Activated CD8-positive, alpha-beta memory T cell treated with anti-CD3 and anti-CD28 coated beads for 36 hours (primary cell): ENCODE results near the gene ZNRF3. TPM values are rescaled to one million over a fixed set of nuclear protein-coding genes. Genes with fewer than 3 reads are reported as not detected.
"Not testable (repeated sequence)": the region's sequence is repeated elsewhere in the genome, so short reads cannot be mapped to it uniquely, and the experiment has no call there.

Source experiments
- CTCF ChIA-PET: fragments of 350-600 bp; sonication (Branson Sonifier 250); formaldehyde crosslinking; loops from one replicate; lab custom pipeline; 2021; ENCODE audit warnings: antibody characterized with exemption; lab: Charles Lee
- POLR2A ChIA-PET: fragments of 350-600 bp; sonication (Branson Sonifier 250); formaldehyde crosslinking; loops from one replicate; lab custom pipeline; 2021; ENCODE audit warnings: antibody characterized with exemption; lab: Charles Lee
- total RNA-seq, 2 experiments: library from RNA; stranded (reverse); gene quantifications; one replicate each; pipeline ENCODE4 v1.2.3, GENCODE V29; 2021

ZNRF3 gene
- total RNA-seq, 2 experiments from 2014 or later, result 1.5 TPM

DNA sequence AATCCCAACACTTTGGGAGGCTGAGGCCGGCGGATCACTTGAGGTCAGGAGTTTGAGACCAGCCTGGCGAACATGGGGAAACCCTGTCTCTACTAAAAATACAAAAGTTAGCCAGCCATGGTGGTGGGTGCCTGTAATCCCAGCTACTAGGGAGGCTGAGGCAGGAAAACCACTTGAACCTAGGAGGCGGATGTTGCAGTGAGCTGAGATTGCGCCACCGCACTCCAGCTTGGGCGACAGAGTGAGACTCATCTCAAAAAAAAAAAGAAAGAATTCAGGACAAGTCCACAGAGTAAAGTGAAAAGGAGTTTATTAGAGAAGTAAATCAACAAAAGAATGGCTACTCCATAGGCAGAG is 200.2 kb downstream of the ZNRF3 start:
- POLR2A ChIA-PET, CTCF ChIA-PET: not testable (repeated sequence)

- ChIA-PET CTCF (no interaction called here), POLR2A (no interaction called here)
These were observed 200.7 kb downstream of the ZNRF3 start for GRCh38 chr22:29083933-29084591.

GRCh38 chr22:29087012-29087411 is 203.6 kb downstream of the ZNRF3 start:
- POLR2A ChIA-PET, result no interaction called here
- CTCF ChIA-PET, result no interaction called here

GRCh38 chr22:29088809-29089208 is 205.4 kb downstream of the ZNRF3 start:
- POLR2A ChIA-PET, result no interaction called here
- CTCF ChIA-PET, result no interaction called here

GRCh38 chr22:29089507-29089906 is 206.1 kb downstream of the ZNRF3 start:
- POLR2A ChIA-PET, result no interaction called here
- CTCF ChIA-PET, result no interaction called here

GRCh38 chr22:29090039-29090438 is 206.7 kb downstream of the ZNRF3 start:
- POLR2A ChIA-PET, result no interaction called here
- CTCF ChIA-PET, result no interaction called here

GRCh38 chr22:29092243-29092642 is 208.9 kb downstream of the ZNRF3 start:
- ChIA-PET CTCF (no interaction called here), POLR2A (no interaction called here)

GRCh38 chr22:29093030-29093429 is 209.7 kb downstream of the ZNRF3 start:
- ChIA-PET POLR2A (no interaction called here), CTCF (no interaction called here)

DNA sequence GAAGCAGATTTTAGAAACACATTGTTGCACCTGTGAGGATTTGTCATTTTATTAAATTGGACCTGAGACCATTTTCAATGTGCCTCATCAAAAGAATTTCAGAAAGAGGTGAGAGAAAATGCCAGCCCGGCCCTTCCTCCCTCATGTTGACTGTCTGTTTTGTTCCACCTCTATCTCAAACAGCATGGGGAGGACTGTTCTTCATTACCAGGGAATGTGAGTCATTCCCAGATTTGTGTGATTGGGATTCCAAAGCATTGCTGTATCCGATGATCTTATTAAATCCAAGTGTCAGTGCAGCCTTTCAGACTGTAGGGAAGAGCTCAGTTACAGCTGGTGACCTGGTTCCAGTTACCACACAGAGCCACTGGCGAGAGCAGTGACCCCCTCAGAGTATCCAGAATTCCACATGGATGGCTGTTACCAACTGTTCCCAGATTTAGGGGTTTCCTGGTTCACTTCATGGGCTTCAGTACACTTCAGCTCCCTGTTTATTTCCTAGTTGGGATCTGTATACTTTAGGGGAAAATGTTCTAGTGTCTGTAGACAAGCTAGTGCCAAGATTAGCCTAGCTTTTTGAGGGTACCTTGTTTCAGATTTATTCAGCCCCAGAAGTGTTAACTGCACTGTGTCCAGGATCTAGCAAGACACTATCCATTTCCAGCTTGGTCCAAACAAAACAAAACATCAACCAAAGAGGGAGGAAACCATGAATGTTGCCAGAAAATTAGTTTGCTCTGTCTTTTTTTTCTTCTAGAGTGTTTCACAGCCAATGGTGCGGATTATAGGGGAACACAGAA is 210.3 kb downstream of the ZNRF3 start:
- ChIA-PET POLR2A (interaction anchor here (0.6 kb wide), 1 partner anchor 1875 kb away, joined by 3 read pairs; the partner anchor contains the start of gene TUG1), CTCF (interaction anchor here (0.7 kb wide), 1 partner anchor 502 kb away, joined by 3 read pairs; no protein-coding TSS in a partner anchor)

GRCh38 chr22:29095459-29095858 is 212.1 kb downstream of the ZNRF3 start:
- ChIA-PET CTCF (no interaction called here), POLR2A (no interaction called here)

- ChIA-PET CTCF (no interaction called here), POLR2A (no interaction called here)
These were observed 213.6 kb downstream of the ZNRF3 start for GRCh38 chr22:29096736-29097669.

DNA sequence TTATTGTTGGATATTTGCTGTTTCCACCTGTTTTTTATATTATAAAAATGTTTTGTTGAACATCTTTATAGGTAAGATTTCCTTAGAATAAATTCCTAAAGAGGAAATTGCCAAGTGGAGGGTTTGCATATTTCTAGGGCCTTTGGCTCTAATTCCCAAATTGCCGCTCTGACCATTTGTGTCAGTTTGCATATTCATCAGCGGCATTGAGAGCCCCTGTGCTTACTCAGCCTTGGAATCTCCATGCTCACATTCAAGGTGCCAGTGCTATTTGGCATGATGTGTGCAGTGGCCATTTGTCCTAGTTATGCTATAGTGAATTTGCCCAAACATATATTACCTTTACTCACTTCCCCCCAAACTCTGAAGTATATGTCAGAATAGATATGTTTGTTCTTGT is 214.9 kb downstream of the ZNRF3 start:
- ChIA-PET CTCF (no interaction called here), POLR2A (no interaction called here)

GRCh38 chr22:29102300-29102699 is 218.9 kb downstream of the ZNRF3 start:
- ChIA-PET CTCF (no interaction called here), POLR2A (no interaction called here)

DNA sequence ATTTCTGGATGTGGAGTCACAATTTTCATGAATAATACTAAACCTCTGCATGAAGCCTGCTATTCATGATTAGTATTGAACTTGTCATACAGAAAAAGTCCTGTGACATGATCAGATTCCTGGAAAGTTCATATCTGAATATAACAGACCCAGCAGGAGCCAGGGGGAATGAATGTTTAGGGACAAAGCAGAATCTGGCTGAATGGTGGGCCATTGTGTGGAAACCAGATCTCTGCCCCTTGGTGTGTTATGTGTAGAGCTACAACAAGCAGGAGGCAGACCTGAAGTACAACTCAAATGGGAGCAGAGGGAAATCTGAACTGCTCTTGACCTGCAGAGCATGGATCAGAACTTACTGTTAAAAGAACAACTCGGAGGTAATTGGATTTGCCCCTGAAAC is 219.7 kb downstream of the ZNRF3 start:
- ChIA-PET CTCF (no interaction called here), POLR2A (no interaction called here)

DNA sequence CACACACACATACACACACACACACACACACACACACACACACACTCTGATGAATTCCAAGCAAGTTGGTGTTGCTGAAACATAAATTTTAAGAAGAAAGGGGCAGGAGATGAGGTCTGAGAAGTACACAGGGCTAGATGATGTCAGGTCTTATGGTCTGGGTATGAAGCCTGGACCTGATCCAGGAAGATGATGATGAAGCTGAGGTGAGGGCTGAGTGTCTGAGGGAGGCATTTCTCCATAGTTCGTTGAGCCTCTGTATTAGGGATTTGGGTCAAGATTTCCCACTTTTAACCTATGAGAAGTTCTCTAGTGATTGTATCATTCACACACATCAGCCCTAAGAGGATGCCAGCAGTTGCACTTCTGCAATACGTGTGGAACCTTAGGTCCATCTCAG is 222.1 kb downstream of the ZNRF3 start:
- POLR2A ChIA-PET, result no interaction called here
- CTCF ChIA-PET, result no interaction called here

- POLR2A ChIA-PET, result no interaction called here
- CTCF ChIA-PET, result interaction anchor here (0.6 to 1.3 kb wide), 2 partner anchors 99 to 139 kb away, joined by 3 read pairs; no protein-coding TSS in a partner anchor
These were observed 223.5 kb downstream of the ZNRF3 start for GRCh38 chr22:29106839-29107238.
